Nephron (organoid): ENCODE results near the gene ITPR3.

ENCODE experiments used
- H3K27ac Mint-ChIP-seq, 3 experiments: 2 replicates each; pipeline ENCODE4 v1.8.0; 2020; ENCODE audit warnings: mixed read lengths in 3 of 3, mild to moderate bottlenecking in 2 of 3, moderate library complexity in 1 of 3
- H3K27me3 Mint-ChIP-seq: 2 replicates; pipeline ENCODE4 v1.8.0; 2021; ENCODE audit warnings: low read depth, mild to moderate bottlenecking, moderate library complexity, mixed read lengths
- H3K36me3 Mint-ChIP-seq: 2 replicates; pipeline ENCODE4 v1.8.0; 2020; ENCODE audit warnings: low read depth, mixed read lengths
- H3K4me1 Mint-ChIP-seq: 2 replicates; pipeline ENCODE4 v1.8.0; 2020; ENCODE audit warnings: mixed read lengths
- H3K4me3 Mint-ChIP-seq, 3 experiments: 2 replicates each; pipeline ENCODE4 v1.8.0; 2020; ENCODE audit warnings: mild to moderate bottlenecking in 3 of 3, mixed read lengths in 3 of 3, moderate library complexity in 2 of 3
- H3K9me3 Mint-ChIP-seq: 2 replicates; pipeline ENCODE4 v1.8.0; 2020; ENCODE audit warnings: mixed read lengths
- TF ChIP-seq, protein P1 (sequence below), 3 experiments: fragments of 200-600 bp; sonication (generic); IDR thresholded peaks; one replicate each; pipeline ENCODE4 v1.5.0; 2021; ENCODE audit warnings: antibody characterized with exemption in 3 of 3; ENCODE audit not compliant: unreplicated experiment in 3 of 3

Gene ITPR3

DNA sequence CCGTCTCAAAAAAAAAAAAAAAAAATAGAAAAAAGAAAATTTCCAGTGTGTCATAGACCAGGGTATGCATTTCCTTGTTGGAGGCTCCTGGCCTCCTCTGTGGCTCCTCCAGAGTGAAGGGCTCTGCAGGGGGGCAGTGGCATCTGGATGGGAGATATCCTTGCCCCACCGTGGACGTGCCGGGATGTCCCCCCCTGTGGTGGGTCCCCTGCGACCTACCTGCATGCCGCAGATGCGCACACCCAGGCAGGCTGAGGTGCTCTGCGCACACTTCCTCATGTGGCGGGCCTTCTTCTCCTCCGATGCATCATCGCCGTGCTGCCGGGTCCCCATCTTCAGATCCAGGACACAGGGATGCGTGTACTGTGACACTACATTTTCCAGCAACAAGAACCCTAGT lies 104.1 kb downstream of the ITPR3 start:
- H3K4me3 Mint-ChIP-seq: no peak overlapping the region
- H3K36me3 Mint-ChIP-seq: no peaks in the 10 kb centered on the region
- peaks cover 30% of the 10 kb centered on the region for H3K27me3 Mint-ChIP-seq
- peaks cover 33% of the 10 kb centered on the region for H3K4me1 Mint-ChIP-seq
- TF ChIP-seq, protein P1, sequence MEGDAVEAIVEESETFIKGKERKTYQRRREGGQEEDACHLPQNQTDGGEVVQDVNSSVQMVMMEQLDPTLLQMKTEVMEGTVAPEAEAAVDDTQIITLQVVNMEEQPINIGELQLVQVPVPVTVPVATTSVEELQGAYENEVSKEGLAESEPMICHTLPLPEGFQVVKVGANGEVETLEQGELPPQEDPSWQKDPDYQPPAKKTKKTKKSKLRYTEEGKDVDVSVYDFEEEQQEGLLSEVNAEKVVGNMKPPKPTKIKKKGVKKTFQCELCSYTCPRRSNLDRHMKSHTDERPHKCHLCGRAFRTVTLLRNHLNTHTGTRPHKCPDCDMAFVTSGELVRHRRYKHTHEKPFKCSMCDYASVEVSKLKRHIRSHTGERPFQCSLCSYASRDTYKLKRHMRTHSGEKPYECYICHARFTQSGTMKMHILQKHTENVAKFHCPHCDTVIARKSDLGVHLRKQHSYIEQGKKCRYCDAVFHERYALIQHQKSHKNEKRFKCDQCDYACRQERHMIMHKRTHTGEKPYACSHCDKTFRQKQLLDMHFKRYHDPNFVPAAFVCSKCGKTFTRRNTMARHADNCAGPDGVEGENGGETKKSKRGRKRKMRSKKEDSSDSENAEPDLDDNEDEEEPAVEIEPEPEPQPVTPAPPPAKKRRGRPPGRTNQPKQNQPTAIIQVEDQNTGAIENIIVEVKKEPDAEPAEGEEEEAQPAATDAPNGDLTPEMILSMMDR (IDR thresholded peaks at IDR 0.05; ENCODE audit: unreplicated experiment in 3 of 3): no peak
- no peak overlapping the region for H3K27ac Mint-ChIP-seq
- H3K9me3 Mint-ChIP-seq: no peaks in the 10 kb centered on the region

DNA sequence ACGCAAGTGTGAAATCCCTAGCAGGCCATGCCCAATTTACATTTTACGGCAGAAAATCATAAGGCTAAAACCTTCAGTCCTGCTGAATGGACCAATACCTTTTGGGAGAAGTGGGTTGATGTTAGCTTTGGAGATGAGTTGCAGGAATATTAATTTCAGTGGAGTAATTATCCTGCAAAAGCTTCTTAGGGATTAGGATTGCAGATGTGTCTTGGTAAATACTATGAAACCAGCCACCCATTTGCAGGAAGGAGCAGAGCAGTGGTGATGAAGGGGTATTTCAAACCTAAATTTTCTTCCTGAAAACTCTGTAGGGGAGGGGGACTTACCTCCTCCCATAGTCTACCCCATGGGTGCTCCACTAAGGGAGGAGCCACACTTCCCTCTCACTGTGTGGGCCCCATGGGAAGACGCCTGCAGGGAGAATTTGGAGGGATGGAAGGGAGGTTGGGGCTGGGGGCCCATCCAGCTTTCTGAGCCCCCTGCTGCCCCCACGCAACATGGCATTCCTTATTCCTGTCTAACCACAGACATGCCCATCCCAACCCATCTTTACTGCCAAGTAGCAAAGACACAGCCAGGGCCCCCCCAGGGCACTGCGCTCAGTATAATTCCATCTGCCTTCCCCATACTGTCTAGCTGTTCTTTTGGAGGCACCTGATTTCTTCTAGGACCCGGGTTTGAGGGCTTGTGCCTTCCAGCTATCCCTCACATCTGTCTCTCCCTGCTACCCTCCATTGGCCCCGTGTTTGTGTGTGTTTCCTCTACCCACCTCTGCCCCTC lies 105.0 kb downstream of the ITPR3 start:
- Mint-ChIP-seq H3K36me3 (no peaks in the 10 kb centered on the region), H3K4me3 (no peak overlapping the region), H3K27ac (no peak overlapping the region), H3K9me3 (no peaks in the 10 kb centered on the region), H3K27me3 (peaks cover 31% of the 10 kb centered on the region), H3K4me1 (peaks cover 31% of the 10 kb centered on the region)
- TF ChIP-seq, protein P1 (IDR thresholded peaks at IDR 0.05; ENCODE audit: unreplicated experiment in 3 of 3): no peak

DNA sequence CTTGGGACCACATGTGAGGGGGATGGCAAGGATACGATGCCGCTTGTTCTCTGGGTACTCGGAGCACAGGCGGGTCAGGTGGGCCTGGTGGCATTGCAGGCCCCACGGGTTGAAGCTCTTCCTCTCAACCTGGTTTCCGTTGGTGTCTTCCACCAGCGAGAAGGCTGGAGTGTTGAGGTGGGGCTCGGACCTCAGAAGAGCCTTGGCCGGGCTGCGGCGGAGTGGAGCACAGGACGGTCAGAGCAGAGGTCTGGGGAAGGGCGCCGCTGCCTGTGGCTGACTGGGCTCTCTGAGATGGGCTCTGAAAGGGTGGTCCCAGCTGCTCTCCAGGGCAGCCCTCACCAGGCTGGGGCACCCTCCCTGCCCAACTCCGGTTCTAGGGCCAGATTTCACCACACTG lies 105.6 kb downstream of the ITPR3 start:
- H3K36me3 Mint-ChIP-seq: no peaks in the 10 kb centered on the region
- no peak overlapping the region for H3K4me3 Mint-ChIP-seq
- H3K27me3 Mint-ChIP-seq: peaks cover 31% of the 10 kb centered on the region
- H3K27ac Mint-ChIP-seq: no peak overlapping the region
- peaks cover 31% of the 10 kb centered on the region for H3K4me1 Mint-ChIP-seq
- no peaks in the 10 kb centered on the region for H3K9me3 Mint-ChIP-seq
- TF ChIP-seq, protein P1 (IDR thresholded peaks at IDR 0.05; ENCODE audit: unreplicated experiment in 3 of 3): no peak

DNA sequence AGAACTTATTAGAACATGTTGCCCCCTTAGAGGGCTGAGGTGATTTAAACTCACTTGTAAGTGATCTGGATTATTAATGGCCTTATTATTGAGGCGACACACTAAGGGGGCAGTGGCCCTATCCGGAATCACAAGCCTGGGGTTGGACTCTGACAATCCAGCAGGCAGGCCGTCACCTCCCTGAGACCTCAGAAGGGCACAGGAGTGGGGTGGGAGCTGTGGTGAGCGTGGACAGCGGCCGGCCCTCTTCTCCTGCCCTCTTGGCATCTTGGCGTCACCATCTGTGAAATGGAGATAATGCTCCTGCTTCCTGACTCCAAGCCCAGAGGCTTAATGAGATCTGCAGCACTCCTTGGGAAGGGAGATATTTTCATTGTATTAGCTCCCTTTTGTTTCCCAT lies 106.0 kb downstream of the ITPR3 start:
- TF ChIP-seq, protein P1 (IDR thresholded peaks at IDR 0.05; ENCODE audit: unreplicated experiment in 3 of 3): no peak
- no peaks in the 10 kb centered on the region for H3K9me3 Mint-ChIP-seq
- no peak overlapping the region for H3K27ac Mint-ChIP-seq
- H3K4me3 Mint-ChIP-seq: no peak overlapping the region
- peaks cover 31% of the 10 kb centered on the region for H3K4me1 Mint-ChIP-seq
- peaks cover 28% of the 10 kb centered on the region for H3K27me3 Mint-ChIP-seq
- no peaks in the 10 kb centered on the region for H3K36me3 Mint-ChIP-seq

DNA sequence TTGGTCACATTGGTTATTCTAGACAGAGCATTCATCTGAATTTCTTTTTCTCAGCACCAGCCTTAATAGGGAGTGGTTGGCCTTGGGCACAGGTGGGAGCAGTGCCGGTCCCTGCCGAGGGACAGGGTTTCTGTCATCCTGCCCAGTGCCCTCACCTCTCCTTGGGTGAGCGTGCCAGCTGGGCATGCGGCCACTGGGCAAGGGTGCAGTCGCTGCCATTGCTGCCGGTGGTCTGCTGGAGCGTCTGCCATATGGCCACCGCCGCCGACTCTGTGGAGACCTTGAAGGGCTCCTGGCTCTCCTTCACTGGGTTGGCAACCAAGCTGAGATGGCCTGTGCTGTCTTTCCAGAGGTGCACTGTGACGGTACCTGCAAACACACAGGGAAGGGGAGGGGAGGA lies 106.8 kb downstream of the ITPR3 start:
- H3K27me3 Mint-ChIP-seq: peaks cover 27% of the 10 kb centered on the region
- no peaks in the 10 kb centered on the region for H3K36me3 Mint-ChIP-seq
- no peaks in the 10 kb centered on the region for H3K9me3 Mint-ChIP-seq
- no peak overlapping the region for H3K27ac Mint-ChIP-seq
- peaks cover 23% of the 10 kb centered on the region for H3K4me1 Mint-ChIP-seq
- TF ChIP-seq, protein P1 (IDR thresholded peaks at IDR 0.05; ENCODE audit: unreplicated experiment in 3 of 3): no peak
- H3K4me3 Mint-ChIP-seq: no peak overlapping the region

DNA sequence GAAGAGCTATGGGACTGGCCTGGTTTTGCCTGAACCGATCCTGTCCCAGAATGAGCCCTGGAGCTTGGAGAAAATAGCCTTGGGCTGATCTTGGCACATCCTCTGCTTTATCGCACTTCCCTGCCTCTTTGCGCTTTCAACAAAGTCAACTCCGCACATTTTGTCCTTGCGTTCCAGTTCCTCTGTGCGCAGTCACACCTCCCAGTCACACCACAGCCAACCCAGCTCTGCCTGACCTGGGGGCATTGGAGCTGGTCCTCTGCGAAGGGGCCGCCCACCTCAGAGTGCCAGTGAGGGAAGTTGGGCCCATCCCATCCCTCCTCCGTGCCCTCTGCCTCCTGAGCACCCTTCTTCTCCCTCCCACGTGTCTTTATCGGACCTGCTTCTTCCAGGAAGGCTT lies 107.3 kb downstream of the ITPR3 start:
- Mint-ChIP-seq H3K4me1 (peaks cover 18% of the 10 kb centered on the region), H3K4me3 (no peak overlapping the region), H3K27ac (no peak overlapping the region), H3K27me3 (peaks cover 27% of the 10 kb centered on the region), H3K9me3 (no peaks in the 10 kb centered on the region), H3K36me3 (no peaks in the 10 kb centered on the region)
- TF ChIP-seq, protein P1 (IDR thresholded peaks at IDR 0.05; ENCODE audit: unreplicated experiment in 3 of 3): no peak
